H9 (cell line): ENCODE data around the gene CACNA1I. TPM values are rescaled to one million over a fixed set of nuclear protein-coding genes. Genes with fewer than 3 reads are reported as not detected.

Experiments used
- DNase-seq: peaks from one replicate; pipeline ENCODE4 v3.0.0-alpha.2; 2017
- H2AFZ ChIP-seq: one replicate; pipeline ENCODE4 v1.6.1; 2013; ENCODE audit warnings: mild to moderate bottlenecking, low read length, control low read depth, moderate library complexity
- H2AK5ac ChIP-seq: 2 replicates; pipeline ENCODE4 v1.6.1; 2013; ENCODE audit warnings: low read length, control low read depth, mixed read lengths; ENCODE audit not compliant: insufficient read length
- H2BK120ac ChIP-seq: one replicate; pipeline ENCODE4 v1.6.1; 2013; ENCODE audit warnings: low read depth, mild to moderate bottlenecking, low read length, control low read depth, inconsistent platforms; ENCODE audit not compliant: poor library complexity, severe bottlenecking
- H2BK12ac ChIP-seq: 2 replicates; pipeline ENCODE4 v1.6.1; 2013; ENCODE audit warnings: low read length, control low read depth, mixed read lengths, low read depth; ENCODE audit not compliant: insufficient read length
- H2BK15ac ChIP-seq: 2 replicates; pipeline ENCODE4 v1.6.1; 2013; ENCODE audit warnings: low read depth, low read length, control low read depth
- H2BK20ac ChIP-seq: one replicate; pipeline ENCODE4 v1.6.1; 2013; ENCODE audit warnings: low read depth, mild to moderate bottlenecking, low read length, control low read depth, inconsistent platforms; ENCODE audit not compliant: poor library complexity, severe bottlenecking
- H2BK5ac ChIP-seq: 2 replicates; pipeline ENCODE4 v1.6.1; 2013; ENCODE audit warnings: low read length, control low read depth, mixed read lengths; ENCODE audit not compliant: insufficient read length
- H3K14ac ChIP-seq: 2 replicates; pipeline ENCODE4 v1.6.1; 2013; ENCODE audit warnings: low read length, control low read depth; ENCODE audit not compliant: insufficient read depth
- H3K18ac ChIP-seq: 2 replicates; pipeline ENCODE4 v1.6.1; 2013; ENCODE audit warnings: low read depth, mild to moderate bottlenecking, mixed read lengths, low read length, control low read depth; ENCODE audit not compliant: insufficient read length
- H3K23ac ChIP-seq: 2 replicates; pipeline ENCODE4 v1.6.1; 2013; ENCODE audit warnings: low read length, control low read depth, mixed read lengths, low read depth; ENCODE audit not compliant: insufficient read length
- H3K23me2 ChIP-seq: 2 replicates; pipeline ENCODE4 v1.6.1; 2013; ENCODE audit warnings: low read depth, mild to moderate bottlenecking, mixed read lengths, low read length, control low read depth; ENCODE audit not compliant: insufficient read length, poor library complexity, severe bottlenecking
- H3K27ac ChIP-seq: 2 replicates; pipeline ENCODE4 v1.5.1; 2013; ENCODE audit warnings: low read length, control low read depth, mixed read lengths, low read depth; ENCODE audit not compliant: insufficient read length
- H3K27me3 ChIP-seq: 2 replicates; pipeline ENCODE4 v1.6.1; 2013; ENCODE audit warnings: low read length, control low read depth, inconsistent platforms; ENCODE audit not compliant: insufficient read depth
- H3K4ac ChIP-seq: 2 replicates; pipeline ENCODE4 v1.6.1; 2013; ENCODE audit warnings: low read depth, mild to moderate bottlenecking, control low read depth, inconsistent platforms, low read length, moderate library complexity
- H3K4me1 ChIP-seq: 2 replicates; pipeline ENCODE4 v1.6.1; 2013; ENCODE audit warnings: low read length, control low read depth, inconsistent platforms; ENCODE audit not compliant: insufficient read depth
- H3K4me2 ChIP-seq: 2 replicates; pipeline ENCODE4 v1.6.1; 2013; ENCODE audit warnings: low read length, control low read depth, mixed read lengths; ENCODE audit not compliant: insufficient read length, insufficient read depth
- H3K56ac ChIP-seq: 2 replicates; pipeline ENCODE4 v1.6.1; 2013; ENCODE audit warnings: low read depth, mild to moderate bottlenecking, mixed read lengths, low read length, control low read depth; ENCODE audit not compliant: insufficient read length
- H3K79me1 ChIP-seq: 2 replicates; pipeline ENCODE4 v1.6.1; 2013; ENCODE audit warnings: low read depth, mild to moderate bottlenecking, moderate library complexity, low read length, control low read depth, inconsistent platforms; ENCODE audit not compliant: insufficient read depth, poor library complexity, severe bottlenecking
- H3K79me2 ChIP-seq: 2 replicates; pipeline ENCODE4 v1.6.1; 2013; ENCODE audit warnings: low read length, control low read depth, inconsistent platforms; ENCODE audit not compliant: insufficient read depth
- H3K9ac ChIP-seq: 2 replicates; pipeline ENCODE4 v1.6.1; 2013; ENCODE audit warnings: low read length, control low read depth, mixed read lengths; ENCODE audit not compliant: insufficient read length; ENCODE audit errors: extremely low read depth
- H3K9me3 ChIP-seq: one replicate; pipeline ENCODE4 v1.6.1; 2013; ENCODE audit warnings: low read depth, low read length, inconsistent platforms; ENCODE audit not compliant: control insufficient read depth
- H3T11ph ChIP-seq: one replicate; pipeline ENCODE4 v1.6.1; 2013; ENCODE audit warnings: mild to moderate bottlenecking, low read length, control low read depth, inconsistent platforms
- H4K20me1 ChIP-seq: one replicate; pipeline ENCODE4 v1.6.1; 2013; ENCODE audit not compliant: control insufficient read depth, insufficient read length, insufficient read depth
- H4K5ac ChIP-seq: 2 replicates; pipeline ENCODE4 v1.6.1; 2013; ENCODE audit warnings: low read depth, mild to moderate bottlenecking, mixed read lengths, low read length, control low read depth; ENCODE audit not compliant: insufficient read length
- H4K8ac ChIP-seq: replicated peaks from 2 replicates; pipeline ENCODE4 v1.6.1; 2013; ENCODE audit warnings: low read length, control low read depth, mixed read lengths, low read depth; ENCODE audit not compliant: insufficient read length
- H4K91ac ChIP-seq: 2 replicates; pipeline ENCODE4 v1.6.1; 2013; ENCODE audit warnings: low read depth, mild to moderate bottlenecking, moderate library complexity, mixed read lengths, low read length, control low read depth; ENCODE audit not compliant: insufficient read length
- H3K27ac Mint-ChIP-seq, 3 experiments: 2 replicates in 2 of 3; 3 replicates in 1 of 3; pipeline ENCODE4 v1.8.0; 2020 to 2021; ENCODE audit warnings: mixed read lengths in 3 of 3, mild to moderate bottlenecking in 1 of 3, moderate library complexity in 1 of 3
- H3K27me3 Mint-ChIP-seq: 2 replicates; pipeline ENCODE4 v1.8.0; 2021; ENCODE audit warnings: low read depth, mild to moderate bottlenecking, moderate library complexity, mixed read lengths
- H3K36me3 Mint-ChIP-seq, 3 experiments: 2 replicates in 2 of 3; 3 replicates in 1 of 3; pipeline ENCODE4 v1.8.0; 2020 to 2021; ENCODE audit warnings: low read depth in 3 of 3, mixed read lengths in 3 of 3; ENCODE audit not compliant: insufficient read depth in 1 of 3
- H3K4me1 Mint-ChIP-seq, 2 experiments: 2 replicates each; pipeline ENCODE4 v1.8.0; 2020; ENCODE audit warnings: mixed read lengths in 2 of 2
- H3K4me3 Mint-ChIP-seq, 2 experiments: 2 replicates in 1 of 2; 3 replicates in 1 of 2; pipeline ENCODE4 v1.8.0; 2020 to 2021; ENCODE audit warnings: mild to moderate bottlenecking in 2 of 2, mixed read lengths in 2 of 2, moderate library complexity in 1 of 2
- H3K9me3 Mint-ChIP-seq, 2 experiments: 2 replicates in 1 of 2; 3 replicates in 1 of 2; pipeline ENCODE4 v1.8.0; 2020; ENCODE audit warnings: mild to moderate bottlenecking in 2 of 2, mixed read lengths in 2 of 2, moderate library complexity in 1 of 2
- WGBS: extraction: QIAGEN DNeasy Blood & Tissue Kit; methylation state at CpG from one replicate; pipeline ENCODE4 v1.1.7; 2013; ENCODE audit warnings: missing lambda C conversion rate, low lambda C conversion rate, mixed read lengths; ENCODE audit not compliant: insufficient read length; ENCODE audit errors: extremely low coverage; 5-methylcytosine and 5-hydroxymethylcytosine counted together
- total RNA-seq: library from RNA; stranded (reverse); gene quantifications from 2 replicates; pipeline ENCODE4 v1.2.1, GENCODE V29; 2021
- TF ChIP-seq, protein P1 (sequence below): fragments of 200-600 bp; sonication (generic); conservative IDR thresholded peaks from 3 replicates; pipeline ENCODE4 v1.8.0; 2021; ENCODE audit warnings: antibody characterized with exemption, mild to moderate bottlenecking

Gene CACNA1I
- total RNA-seq, 1 experiment from 2014 or later = 0.50 TPM

DNA sequence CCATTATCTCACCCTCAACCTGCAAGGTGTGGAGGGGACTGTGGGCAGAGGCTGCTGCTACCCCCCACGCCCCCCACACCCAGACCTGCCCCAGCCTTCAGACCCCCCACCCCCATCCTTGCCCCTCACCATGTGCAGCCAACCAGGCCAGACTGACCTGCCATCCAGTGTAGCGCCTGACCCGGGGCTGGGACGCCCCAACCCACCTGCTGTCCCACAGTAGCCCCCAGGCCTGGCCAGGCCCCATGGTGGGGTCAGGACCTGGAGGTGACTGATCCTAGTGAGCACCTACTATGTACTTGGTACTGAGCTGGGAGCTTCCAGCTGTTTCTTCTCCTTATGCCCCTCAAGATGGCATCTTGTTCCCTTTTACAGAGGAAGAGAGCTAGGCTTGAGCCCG lies 113.1 kb downstream of the CACNA1I start:
- no peak overlapping the region for H3T11ph ChIP-seq
- H2AK5ac ChIP-seq = no peak overlapping the region
- peaks cover 0 to 4% of the 10 kb centered on the region in 2 experiments; a peak in 2 of 4 replicates for H3K4me1 Mint-ChIP-seq
- H3K9ac ChIP-seq = no peak overlapping the region
- WGBS = no CpG with 5 or more reads among the region's 5 CpGs
- H3K9me3 Mint-ChIP-seq = no peaks in the 10 kb centered on the region; a peak in 1 of 5 replicates
- H3K27ac Mint-ChIP-seq = no peak overlapping the region
- no peaks in the 10 kb centered on the region for H3K27me3 ChIP-seq
- no peak overlapping the region for H3K4me2 ChIP-seq
- H3K27ac ChIP-seq = no peak overlapping the region
- no peak overlapping the region for H2BK5ac ChIP-seq
- no peaks in the 10 kb centered on the region for H3K4me1 ChIP-seq
- no peak overlapping the region for H2BK20ac ChIP-seq
- H3K56ac ChIP-seq = no peak overlapping the region
- no peak overlapping the region for H4K8ac ChIP-seq
- H3K36me3 Mint-ChIP-seq = peaks cover 0 to 8% (median 6%) of the 10 kb centered on the region in 3 experiments; a peak in 3 of 7 replicates
- no peak overlapping the region for H3K4me3 Mint-ChIP-seq
- no peaks in the 10 kb centered on the region for H3K79me2 ChIP-seq
- TF ChIP-seq, protein P1, sequence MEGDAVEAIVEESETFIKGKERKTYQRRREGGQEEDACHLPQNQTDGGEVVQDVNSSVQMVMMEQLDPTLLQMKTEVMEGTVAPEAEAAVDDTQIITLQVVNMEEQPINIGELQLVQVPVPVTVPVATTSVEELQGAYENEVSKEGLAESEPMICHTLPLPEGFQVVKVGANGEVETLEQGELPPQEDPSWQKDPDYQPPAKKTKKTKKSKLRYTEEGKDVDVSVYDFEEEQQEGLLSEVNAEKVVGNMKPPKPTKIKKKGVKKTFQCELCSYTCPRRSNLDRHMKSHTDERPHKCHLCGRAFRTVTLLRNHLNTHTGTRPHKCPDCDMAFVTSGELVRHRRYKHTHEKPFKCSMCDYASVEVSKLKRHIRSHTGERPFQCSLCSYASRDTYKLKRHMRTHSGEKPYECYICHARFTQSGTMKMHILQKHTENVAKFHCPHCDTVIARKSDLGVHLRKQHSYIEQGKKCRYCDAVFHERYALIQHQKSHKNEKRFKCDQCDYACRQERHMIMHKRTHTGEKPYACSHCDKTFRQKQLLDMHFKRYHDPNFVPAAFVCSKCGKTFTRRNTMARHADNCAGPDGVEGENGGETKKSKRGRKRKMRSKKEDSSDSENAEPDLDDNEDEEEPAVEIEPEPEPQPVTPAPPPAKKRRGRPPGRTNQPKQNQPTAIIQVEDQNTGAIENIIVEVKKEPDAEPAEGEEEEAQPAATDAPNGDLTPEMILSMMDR = no peak
- no peaks in the 10 kb centered on the region for H3K79me1 ChIP-seq
- peaks cover 4% of the 10 kb centered on the region for H3K23me2 ChIP-seq
- H4K91ac ChIP-seq = no peak overlapping the region
- H3K4ac ChIP-seq = no peak overlapping the region
- H3K23ac ChIP-seq = no peak overlapping the region
- H4K20me1 ChIP-seq = no peaks in the 10 kb centered on the region
- no peaks in the 10 kb centered on the region for H3K9me3 ChIP-seq
- H2BK120ac ChIP-seq = no peak overlapping the region
- H2AFZ ChIP-seq = no peak overlapping the region
- peaks cover 1% of the 10 kb centered on the region for H3K27me3 Mint-ChIP-seq
- DNase-seq = no peak
- no peak overlapping the region for H4K5ac ChIP-seq
- H2BK15ac ChIP-seq = no peak overlapping the region
- H2BK12ac ChIP-seq = no peak overlapping the region
- no peak overlapping the region for H3K14ac ChIP-seq
- no peak overlapping the region for H3K18ac ChIP-seq
